ENCODE results near the gene TNFRSF8. TPM values are rescaled to one million over a fixed set of nuclear protein-coding genes. Genes with fewer than 3 reads are reported as not detected.

The TNFRSF8 gene
- total RNA-seq, 2 experiments from 2014 or later, result 1.5 to 1.8 TPM

- Mint-ChIP-seq H3K27ac (no peak overlapping the region), H3K4me3 (no peak overlapping the region), H3K36me3 (ENCODE audit: low read depth) (no peaks in the 10 kb centered on the region), H3K27me3 (peaks cover 8% of the 10 kb centered on the region), H3K9me3 (no peaks in the 10 kb centered on the region), H3K4me1 (ENCODE audit: low read depth) (peaks cover 49% of the 10 kb centered on the region)
- DNase-seq, result no peak
- intact Hi-C loops (cut with micrococcal nuclease), result no loop called here
- ATAC-seq, result no peak
- ChIA-PET POLR2A (interaction anchor here (0.9 to 4.9 kb wide), 6 partner anchors 45 to 216 kb away, joined by 3 to 51 read pairs (median 5); no protein-coding TSS in a partner anchor), CTCF (interaction anchor here (2.9 to 11.7 kb wide), 8 partner anchors 8 to 154 kb away, joined by 17 to 395 read pairs (median 35); no protein-coding TSS in a partner anchor)
- TF ChIP-seq CTCF (IDR thresholded peaks at IDR 0.05), result no peak
Observed at GRCh38 chr1:12123172-12123571, 60.1 kb downstream of the TNFRSF8 start.

- ATAC-seq (peak; percentile 49), DNase-seq (peak; percentile 85)
- peak overlapping the region; percentile 73 for H3K27ac Mint-ChIP-seq
- no peaks in the 10 kb centered on the region for H3K36me3 Mint-ChIP-seq (ENCODE audit: low read depth)
- peaks cover 8% of the 10 kb centered on the region for H3K27me3 Mint-ChIP-seq
- no peak overlapping the region for H3K4me3 Mint-ChIP-seq
- peaks cover 60% of the 10 kb centered on the region for H3K4me1 Mint-ChIP-seq (ENCODE audit: low read depth)
- ChIA-PET CTCF (interaction anchor here (0.6 to 11.7 kb wide), 76 partner anchors 9 to 534 kb away, joined by 3 to 395 read pairs (median 6); partner anchors contain the start of genes MIIP, TNFRSF1B and VPS13D), POLR2A (interaction anchor here (0.8 to 4.9 kb wide), 19 partner anchors 9 to 334 kb away, joined by 3 to 51 read pairs (median 4); partner anchors contain the start of gene TNFRSF1B)
- intact Hi-C loops (cut with micrococcal nuclease), result loop anchor here (1.0 to 5.0 kb wide), 3 partner anchors 37 to 83 kb away; no protein-coding TSS in a partner anchor
- H3K9me3 Mint-ChIP-seq, result no peaks in the 10 kb centered on the region
- peak; percentile 99 for TF ChIP-seq CTCF (IDR thresholded peaks at IDR 0.05)
Observed at GRCh38 chr1:12124693-12125421, 61.8 kb downstream of the TNFRSF8 start.

GRCh38 chr1:12125422-12126355, 62.6 kb downstream of the TNFRSF8 start:
- Mint-ChIP-seq H3K27ac (peak overlapping the region; percentile 73), H3K36me3 (ENCODE audit: low read depth) (no peaks in the 10 kb centered on the region), H3K4me1 (ENCODE audit: low read depth) (peaks cover 64% of the 10 kb centered on the region), H3K9me3 (no peaks in the 10 kb centered on the region), H3K4me3 (no peak overlapping the region), H3K27me3 (peaks cover 3% of the 10 kb centered on the region)
- CTCF ChIA-PET, result interaction anchor here (0.6 to 11.7 kb wide), 62 partner anchors 8 to 533 kb away, joined by 3 to 395 read pairs (median 9); partner anchors contain the start of genes MIIP, TNFRSF1B and VPS13D
- no peak for ATAC-seq
- no peak for TF ChIP-seq CTCF (IDR thresholded peaks at IDR 0.05)
- POLR2A ChIA-PET, result interaction anchor here (1.0 to 4.9 kb wide), 14 partner anchors 9 to 89 kb away, joined by 3 to 51 read pairs (median 6); partner anchors contain the start of gene TNFRSF1B
- no peak for DNase-seq
- intact Hi-C loops (cut with micrococcal nuclease), result loop anchor here (1.0 to 5.0 kb wide), 3 partner anchors 37 to 83 kb away; no protein-coding TSS in a partner anchor

GRCh38 chr1:12126781-12127180, 63.7 kb downstream of the TNFRSF8 start:
- intact Hi-C loops (cut with micrococcal nuclease), result loop anchor here (5.0 kb wide), 2 partner anchors 36 to 51 kb away; no protein-coding TSS in a partner anchor
- H3K9me3 Mint-ChIP-seq, result no peaks in the 10 kb centered on the region
- CTCF ChIA-PET, result interaction anchor here (0.6 to 11.7 kb wide), 13 partner anchors 11 to 492 kb away, joined by 3 to 395 read pairs (median 16); partner anchors contain the start of genes DHRS3 and VPS13D
- TF ChIP-seq CTCF (IDR thresholded peaks at IDR 0.05), result no peak
- no peaks in the 10 kb centered on the region for H3K36me3 Mint-ChIP-seq (ENCODE audit: low read depth)
- H3K4me1 Mint-ChIP-seq (ENCODE audit: low read depth), result peaks cover 55% of the 10 kb centered on the region
- H3K27me3 Mint-ChIP-seq, result peaks cover 2% of the 10 kb centered on the region
- ATAC-seq (no peak), DNase-seq (no peak)
- no peak overlapping the region for H3K4me3 Mint-ChIP-seq
- POLR2A ChIA-PET, result interaction anchor here (2.7 to 4.9 kb wide), 3 partner anchors 51 to 82 kb away, joined by 13 to 51 read pairs (median 18); no protein-coding TSS in a partner anchor
- peak overlapping the region; percentile 98 for H3K27ac Mint-ChIP-seq
